Stimulated activated CD8-positive, alpha-beta memory T cell treated with anti-CD3 and anti-CD28 coated beads, Interleukin-15, amount 100 ng/mL, for 1 hour (primary cell): ENCODE data around the gene APLN.

Experiments used
- DNase-seq: peaks from one replicate; pipeline ENCODE4 v3.0.0-alpha.2; 2020; ENCODE audit warnings: low read depth

The APLN gene

DNA sequence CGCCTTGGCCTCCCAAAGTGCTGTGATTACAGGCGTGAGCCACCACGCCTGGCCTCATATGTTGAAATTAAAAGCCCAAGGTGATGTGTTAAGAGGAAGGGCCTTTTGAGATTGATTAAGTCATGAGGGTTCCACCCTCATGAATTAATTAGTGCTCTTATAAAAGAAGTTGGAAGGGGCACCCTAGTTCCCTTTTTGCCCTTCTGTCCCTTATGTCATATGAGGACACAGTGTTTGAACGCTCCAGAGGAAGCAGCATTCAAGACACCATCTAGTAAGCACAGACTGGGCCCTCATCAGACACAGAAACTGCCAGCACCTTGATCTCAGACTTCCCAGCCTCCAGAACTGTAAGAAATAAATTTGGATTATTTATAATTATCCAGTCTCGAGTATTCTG is 5.1 kb upstream of the APLN start:
- DNase-seq: no peak

- DNase-seq: no peak
Measured at GRCh38 chrX:129659141-129659540, 4.4 kb upstream of the APLN start.

DNA sequence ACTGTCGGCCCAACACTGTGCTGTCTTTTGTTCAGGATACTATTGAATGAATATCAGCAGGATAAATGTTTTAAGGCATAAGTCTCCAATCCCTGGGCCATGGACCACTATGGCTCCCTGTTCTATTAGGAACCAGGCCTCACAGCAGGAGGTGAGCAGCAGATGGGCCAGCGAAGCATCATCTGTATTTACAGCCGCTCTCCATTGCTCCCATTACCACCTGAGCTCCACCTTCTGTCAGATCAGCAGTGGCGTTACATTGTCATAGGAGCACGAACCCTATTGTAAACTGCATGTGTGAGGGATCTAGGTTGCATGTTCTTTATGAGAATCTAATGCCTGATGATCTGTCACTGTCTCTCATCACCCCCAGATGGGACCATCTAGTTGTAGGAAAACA is 3.7 kb upstream of the APLN start:
- DNase-seq: no peak

DNA sequence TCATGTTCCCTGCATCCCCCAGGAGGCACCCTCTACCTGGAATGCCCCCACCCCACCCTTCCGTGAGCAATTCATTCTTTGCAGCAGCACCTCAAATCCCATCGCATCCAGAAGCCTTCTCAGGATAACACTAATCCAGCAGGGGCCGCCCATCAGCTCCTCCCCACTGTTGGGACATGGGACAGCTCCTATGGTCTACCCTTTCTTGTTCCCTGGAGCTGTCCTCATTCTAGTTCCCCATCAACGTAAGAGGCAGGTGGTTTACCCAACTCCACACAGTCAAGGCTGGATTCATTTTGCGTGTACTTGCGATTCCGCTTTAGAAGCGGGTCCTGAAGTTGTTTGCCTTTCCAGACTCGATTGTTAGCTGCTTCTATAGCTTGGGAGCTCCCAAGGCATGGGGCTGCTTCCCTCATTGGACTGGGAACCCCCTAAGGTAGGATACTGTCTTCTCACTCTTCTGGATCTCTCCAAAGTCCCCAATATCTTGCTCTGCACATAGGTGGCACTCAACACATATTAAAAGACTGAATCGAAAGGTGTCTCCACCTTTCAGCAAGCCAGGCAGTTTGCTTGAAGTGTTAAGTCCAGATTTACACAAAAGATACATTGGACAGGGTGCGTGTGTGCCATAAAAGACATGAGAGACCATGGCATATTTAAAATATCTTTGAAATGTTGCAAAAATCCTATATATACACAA is 942 bp upstream of the APLN start:
- no peak for DNase-seq

DNA sequence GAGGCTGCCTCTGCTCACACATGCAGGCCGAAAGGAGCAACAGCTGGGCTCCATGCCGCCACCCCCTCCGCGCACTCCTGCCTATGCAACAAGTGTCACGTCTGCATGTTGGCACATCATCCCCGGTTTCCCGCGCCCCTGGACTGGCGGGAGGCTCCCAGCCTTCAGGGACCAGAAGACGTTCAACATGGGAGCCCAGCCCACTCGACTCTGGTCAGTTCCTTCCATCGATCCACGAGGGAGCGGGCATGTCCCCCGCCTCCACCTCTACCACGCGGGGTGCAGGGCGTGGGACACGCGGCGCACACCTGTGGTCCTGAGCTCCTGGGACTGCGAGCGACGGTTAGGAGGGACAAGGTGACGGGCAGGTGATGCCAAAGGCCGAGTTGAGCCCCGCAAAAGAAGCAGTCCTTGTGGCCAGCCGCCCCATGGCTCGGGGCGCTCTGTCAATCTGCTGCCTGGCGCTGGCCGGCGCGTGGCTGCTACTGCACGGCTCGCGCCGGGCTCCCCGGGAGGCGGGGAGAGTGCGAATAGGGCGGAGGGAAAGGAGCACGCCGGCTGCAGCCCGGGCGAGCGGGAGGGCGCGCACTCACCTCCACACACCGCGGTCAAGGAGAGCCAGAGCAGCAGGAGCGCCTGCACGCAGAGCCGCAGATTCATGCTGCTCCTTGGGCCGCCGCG is 645 bp downstream of the APLN start:
- no peak for DNase-seq

- no peak for DNase-seq
Measured at GRCh38 chrX:129653181-129653970, 1.4 kb downstream of the APLN start.

- DNase-seq: no peak
Measured at GRCh38 chrX:129652565-129653169, 2.1 kb downstream of the APLN start.

DNA sequence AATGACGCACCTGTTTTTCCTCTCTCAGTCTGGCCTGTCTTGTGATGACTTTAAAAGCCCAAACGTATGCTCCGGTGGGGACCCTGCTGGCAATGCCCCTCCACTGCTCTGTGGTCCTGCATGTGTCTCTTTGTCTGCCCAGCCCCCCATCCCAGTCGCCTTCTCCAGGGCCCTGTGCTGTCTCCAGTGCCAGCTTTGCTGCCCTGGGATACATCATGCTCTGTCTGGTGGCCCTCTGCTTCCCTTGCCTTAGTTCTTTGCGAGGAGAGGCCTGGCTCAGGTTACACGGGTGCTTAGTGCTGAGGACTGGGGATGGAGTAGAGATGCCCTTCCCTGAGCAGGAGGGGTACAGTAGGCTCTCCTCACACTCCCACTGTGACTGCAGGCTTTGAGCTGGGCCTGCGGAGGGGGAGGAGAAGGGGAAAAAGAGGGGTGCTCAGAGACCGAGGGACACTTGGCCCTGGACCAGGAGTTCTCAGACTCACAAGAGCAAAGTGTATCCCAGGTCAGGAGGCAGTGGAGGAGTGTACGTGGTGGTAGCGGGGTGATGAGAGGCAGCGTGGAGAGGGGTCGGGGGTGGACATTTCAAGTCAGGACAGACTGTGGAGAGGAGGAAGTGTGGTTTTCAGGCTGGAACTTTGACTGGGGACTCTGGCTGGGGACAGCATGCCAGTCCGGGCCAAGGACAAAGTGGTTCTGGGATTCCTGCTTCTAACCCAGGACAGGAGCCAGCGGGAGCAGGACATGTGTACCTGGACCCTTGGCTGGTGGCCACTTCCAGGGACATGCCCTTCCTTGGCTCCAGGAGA is 2.8 kb downstream of the APLN start:
- no peak for DNase-seq

- no peak for DNase-seq
Measured at GRCh38 chrX:129650821-129651510, 3.8 kb downstream of the APLN start.

GRCh38 chrX:129650183-129650689 is 4.5 kb downstream of the APLN start:
- no peak for DNase-seq

GRCh38 chrX:129649268-129650182 is 5.2 kb downstream of the APLN start:
- no peak for DNase-seq

DNA sequence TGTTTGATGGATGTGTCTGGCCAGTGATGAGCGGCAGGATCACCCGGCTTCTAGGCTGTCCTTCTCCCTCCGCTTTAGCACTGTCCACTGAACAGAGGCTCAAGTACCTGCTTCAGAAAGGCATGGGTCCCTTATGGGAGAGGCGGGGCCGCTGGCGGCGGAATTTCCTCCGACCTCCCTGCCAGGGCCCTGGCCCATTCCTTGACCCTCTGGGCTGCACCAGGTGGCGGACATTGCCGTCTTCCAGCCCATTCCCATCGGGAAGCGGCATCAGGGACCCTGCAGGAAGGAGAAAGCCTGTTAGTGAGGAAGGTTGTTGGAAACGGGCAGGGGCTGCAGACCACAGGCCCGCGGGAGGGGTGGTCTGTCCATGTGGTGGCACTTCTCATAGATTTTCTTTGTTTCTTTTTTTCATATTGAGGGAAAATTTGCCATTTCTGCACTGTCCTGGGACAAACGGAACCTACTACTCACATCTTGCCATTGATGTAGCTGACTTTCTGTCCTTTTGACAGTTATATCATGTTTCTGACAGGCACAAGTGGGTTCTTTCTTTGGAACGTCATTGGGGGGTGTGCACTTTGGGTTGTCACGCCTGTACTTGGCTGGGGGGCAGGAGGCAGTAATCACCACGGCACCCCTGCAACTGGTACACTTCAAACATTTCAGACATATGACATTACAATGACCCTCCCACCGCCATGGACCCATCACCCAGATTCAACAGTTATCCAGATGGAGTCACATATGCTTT is 6.1 kb downstream of the APLN start:
- DNase-seq: no peak

DNA sequence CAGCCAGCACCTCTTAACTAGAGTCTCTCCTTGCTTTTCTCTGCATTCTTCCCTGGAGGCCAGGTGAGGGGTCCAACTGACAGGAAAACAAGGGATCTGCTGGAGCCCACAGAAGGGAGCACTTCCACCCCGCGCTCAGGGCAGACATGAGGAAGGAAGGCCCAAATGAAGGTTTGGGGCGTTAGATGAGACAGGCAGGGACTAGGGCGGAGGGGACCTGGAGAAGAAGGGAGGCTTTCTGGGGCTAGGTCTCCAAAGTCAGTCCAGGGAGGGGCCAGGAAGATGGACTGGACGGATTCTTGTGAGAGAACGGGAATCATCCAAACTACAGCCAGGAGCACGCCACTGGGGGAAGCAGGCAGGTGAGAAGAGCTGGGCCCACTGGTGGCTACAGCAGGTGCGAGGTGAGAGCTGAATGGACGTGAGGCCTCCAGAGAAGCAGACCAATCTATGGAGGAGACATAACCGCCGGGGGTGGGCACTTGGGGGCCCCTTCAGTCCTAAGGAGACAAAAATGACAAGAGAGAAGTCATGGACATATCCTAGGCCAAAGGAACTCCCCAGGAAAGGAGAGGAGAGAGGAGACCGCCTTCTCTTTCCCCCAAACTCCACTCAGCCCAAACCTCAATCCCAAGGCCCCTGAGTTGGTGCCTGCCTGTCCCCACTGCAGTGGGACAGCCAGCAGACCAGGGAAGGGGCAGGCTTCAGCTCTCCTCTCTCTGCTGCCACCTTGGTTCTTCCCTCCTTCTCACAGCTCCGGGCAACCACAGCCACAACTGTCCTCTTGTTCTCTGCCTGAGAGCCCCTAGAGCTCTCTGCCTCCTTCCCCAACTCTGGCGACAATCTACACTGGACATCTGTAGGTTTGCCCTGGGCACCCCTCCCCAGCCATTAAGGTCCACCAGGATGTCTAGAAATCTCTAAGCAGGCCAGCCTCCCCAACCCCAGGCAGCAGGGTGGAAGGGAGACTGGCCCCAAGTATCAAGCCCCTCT is 7.0 kb downstream of the APLN start:
- DNase-seq: no peak

DNA sequence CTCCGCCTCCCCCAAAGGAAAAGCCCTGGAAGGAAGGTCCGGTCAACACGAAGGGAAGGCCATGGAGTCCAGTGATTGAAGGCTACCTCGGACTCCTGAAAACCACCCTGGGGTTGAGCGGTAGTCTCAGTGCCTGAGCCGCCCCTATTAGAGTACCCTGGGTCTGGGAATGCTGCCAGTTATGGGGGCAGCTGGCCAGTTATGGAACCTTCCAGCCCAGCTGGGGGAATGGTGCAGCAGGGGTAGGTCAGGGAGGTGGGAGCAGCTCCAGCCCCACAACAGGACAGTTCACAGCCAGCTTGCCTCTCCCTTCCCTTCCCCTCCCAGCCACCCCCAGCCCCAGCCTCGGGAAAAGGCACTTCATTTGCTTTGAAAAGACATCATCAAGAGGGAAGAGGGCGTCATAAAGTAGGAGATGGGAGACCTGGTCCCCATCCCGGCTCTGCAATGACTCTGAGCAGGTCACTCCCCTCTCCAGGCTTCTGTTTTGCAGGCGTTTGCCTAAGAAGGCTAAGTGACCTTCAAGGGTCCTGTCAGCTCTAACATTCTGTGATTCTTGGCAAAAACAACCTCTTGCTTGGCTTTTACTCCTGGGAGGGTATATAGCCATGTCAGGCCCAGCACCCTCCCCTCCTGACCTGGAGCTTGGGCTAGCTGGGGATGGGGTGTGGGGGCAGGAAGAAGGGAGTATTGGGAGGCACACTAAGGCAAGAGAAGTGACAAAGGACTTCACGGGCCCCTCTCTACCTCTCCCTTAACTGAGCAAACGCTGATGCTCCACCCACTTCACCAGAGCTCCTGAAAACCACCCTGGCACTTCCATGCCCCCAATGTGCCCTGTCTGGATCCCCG is 8.0 kb downstream of the APLN start:
- no peak for DNase-seq

DNA sequence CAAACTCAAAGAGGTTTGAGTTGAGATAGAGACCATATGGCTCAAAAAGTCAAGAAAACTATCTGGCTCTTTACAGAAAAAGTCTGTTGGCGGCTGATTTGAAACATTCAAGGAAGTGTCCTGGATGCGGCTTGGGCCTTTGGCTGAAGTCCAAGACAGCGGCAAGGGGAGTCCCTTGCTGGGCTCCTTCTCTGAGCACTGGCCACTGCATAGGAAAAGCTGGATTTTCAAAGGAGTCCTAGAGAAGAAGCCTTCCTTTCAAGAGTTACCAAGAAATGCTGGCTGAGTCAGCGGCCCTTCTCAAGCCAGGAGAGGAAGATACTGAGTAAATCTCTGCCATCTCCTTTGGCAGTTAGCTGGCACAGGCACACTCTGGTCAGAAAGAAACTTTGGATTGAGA is 12.1 kb downstream of the APLN start:
- no peak for DNase-seq

GRCh38 chrX:129641941-129642340 is 12.8 kb downstream of the APLN start:
- no peak for DNase-seq

DNA sequence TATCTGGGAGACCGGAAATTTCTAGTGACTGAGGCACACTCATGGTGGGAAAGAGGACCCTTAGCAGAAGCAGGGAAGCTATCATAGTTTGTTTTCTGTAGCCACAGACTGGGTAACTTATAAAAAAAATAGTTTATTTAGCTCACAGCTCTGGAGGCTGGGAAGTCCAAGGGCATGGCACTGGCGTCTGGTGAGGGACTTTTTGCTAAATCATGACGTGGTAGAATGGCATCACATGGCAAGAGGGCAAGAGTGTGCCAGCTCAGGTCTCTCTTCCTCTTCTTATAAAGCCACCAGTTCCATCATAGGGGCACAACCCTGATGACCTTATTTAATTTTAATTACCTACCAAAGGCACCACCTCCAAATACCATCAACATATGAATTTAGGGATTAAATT is 13.3 kb downstream of the APLN start:
- no peak for DNase-seq
